Prostate gland (tissue), 2 donors: ENCODE results near the gene CCDC146. TPM values are rescaled to one million over a fixed set of nuclear protein-coding genes. Genes with fewer than 3 reads are reported as not detected.
"Not testable (repeated sequence)": the region's sequence is repeated elsewhere in the genome, so short reads cannot be mapped to it uniquely, and the experiment has no call there.

Source experiments
- DNase-seq: peaks from one replicate; pipeline ENCODE4 v3.0.0-alpha.2; 2019; ENCODE audit warnings: low spot score
- H3K27ac ChIP-seq, 2 donors: fragments of 200-600 bp; sonication (generic); 2 replicates each; pipeline ENCODE4 v1.5.1; 2017 to 2019
- H3K27me3 ChIP-seq: fragments of 200-600 bp; sonication (generic); replicated peaks from 2 replicates; pipeline ENCODE4 v1.5.1; 2019; ENCODE audit not compliant: insufficient read depth
- H3K36me3 ChIP-seq, 2 donors: fragments of 200-600 bp; sonication (generic); 1 replicate in 1 of 2; 2 replicates in 1 of 2; pipeline versions ENCODE4 v1.5.1 to v1.8.1; 2017 to 2019
- H3K4me1 ChIP-seq: fragments of 200-600 bp; sonication (generic); replicated peaks from 2 replicates; pipeline ENCODE4 v1.5.1; 2019
- H3K4me3 ChIP-seq, 2 donors: fragments of 200-600 bp; sonication (generic); 2 replicates each; pipeline ENCODE4 v1.5.1; 2017 to 2019
- H3K9me3 ChIP-seq: fragments of 200-600 bp; sonication (generic); 2 replicates; pipeline ENCODE4 v1.5.1; 2017
- CTCF ChIP-seq, 4 experiments: fragments of 200-600 bp in 2 of 4; fragments of 450-650 bp in 2 of 4; sonication (generic) in 2 of 4; IDR thresholded peaks; 1 replicate in 3 of 4; 2 replicates in 1 of 4; pipeline ENCODE4 v1.5.1; 2016 to 2019; ENCODE audit warnings: antibody characterized with exemption in 4 of 4, mild to moderate bottlenecking in 2 of 4, moderate library complexity in 2 of 4
- WGBS: methylation state at CpG from one replicate; pipeline ENCODE4 v1.1.5; 2018; 5-methylcytosine and 5-hydroxymethylcytosine counted together
- intact Hi-C: fragments of 100-400 bp; cut with DNase I; formaldehyde crosslinking; loops from one replicate; pipeline ENCODE4 v1.14.2; 2022
- total RNA-seq, 2 donors: library from RNA; depleted of rRNA; stranded (reverse); fragments of >200 nt; gene quantifications; one replicate each; pipeline ENCODE4 v1.1.0, GENCODE V29; 2016

CCDC146 gene
- total RNA-seq, 2 donors from 2014 or later: 16.5 to 21.4 TPM

- H3K36me3 ChIP-seq, H3K4me3 ChIP-seq, intact Hi-C loops, DNase-seq, H3K27me3 ChIP-seq, H3K4me1 ChIP-seq, H3K9me3 ChIP-seq, H3K27ac ChIP-seq: not testable (repeated sequence)
- 90% methylated on average over 3 of the region's 3 CpGs for WGBS
Measured at GRCh38 chr7:77105904-77106303, 16.5 kb upstream of the CCDC146 start.

GRCh38 chr7:77107659-77108058 lies 14.8 kb upstream of the CCDC146 start:
- 13% methylated on average over 3 of the region's 3 CpGs for WGBS
- H3K27me3 ChIP-seq, H3K36me3 ChIP-seq, H3K9me3 ChIP-seq, H3K4me3 ChIP-seq, H3K4me1 ChIP-seq, H3K27ac ChIP-seq, DNase-seq, intact Hi-C loops: not testable (repeated sequence)

GRCh38 chr7:77108362-77108761 lies 14.1 kb upstream of the CCDC146 start:
- H3K36me3 ChIP-seq, H3K4me3 ChIP-seq, DNase-seq, H3K9me3 ChIP-seq, H3K27ac ChIP-seq, H3K27me3 ChIP-seq, H3K4me1 ChIP-seq, intact Hi-C loops: not testable (repeated sequence)
- whole genome bisulfite sequencing: 76% methylated on average over 1 of the region's 1 CpG

GRCh38 chr7:77112719-77113306 lies 9.6 kb upstream of the CCDC146 start:
- H3K36me3 ChIP-seq, H3K4me1 ChIP-seq, H3K4me3 ChIP-seq, H3K9me3 ChIP-seq, intact Hi-C loops, H3K27me3 ChIP-seq, H3K27ac ChIP-seq, DNase-seq: not testable (repeated sequence)
- peak in 2 of 4 experiments; percentile 26 to 27 for TF ChIP-seq CTCF (IDR thresholded peaks at IDR 0.05)
- WGBS: 31% methylated on average over 2 of the region's 2 CpGs

- intact Hi-C loops: loop anchor here (10.0 kb wide), 2 partner anchors 119 to 199 kb away; no protein-coding TSS in a partner anchor
- not testable (repeated sequence) for H3K9me3 ChIP-seq, H3K27me3 ChIP-seq, H3K27ac ChIP-seq, H3K4me3 ChIP-seq, DNase-seq, H3K4me1 ChIP-seq, H3K36me3 ChIP-seq
- WGBS: 17% methylated on average over 1 of the region's 1 CpG
Measured at GRCh38 chr7:77125486-77125885, 3.1 kb downstream of the CCDC146 start.

- not testable (repeated sequence) for H3K27ac ChIP-seq, H3K4me1 ChIP-seq, DNase-seq, H3K4me3 ChIP-seq, H3K27me3 ChIP-seq, H3K36me3 ChIP-seq, H3K9me3 ChIP-seq
- 93% methylated on average over 6 of the region's 9 CpGs for WGBS
- intact Hi-C loops: loop anchor here (10.0 kb wide), 2 partner anchors 118 to 198 kb away; no protein-coding TSS in a partner anchor
Measured at GRCh38 chr7:77127009-77127408, 4.6 kb downstream of the CCDC146 start.

- not testable (repeated sequence) for DNase-seq, H3K4me1 ChIP-seq, H3K27me3 ChIP-seq, H3K4me3 ChIP-seq, H3K9me3 ChIP-seq, H3K36me3 ChIP-seq, H3K27ac ChIP-seq
- intact Hi-C loops: loop anchor here (10.0 kb wide), 2 partner anchors 116 to 196 kb away; no protein-coding TSS in a partner anchor
- WGBS: 54% methylated on average over 5 of the region's 7 CpGs
Measured at GRCh38 chr7:77128582-77129410, 6.4 kb downstream of the CCDC146 start.

GRCh38 chr7:77131781-77132180 lies 9.4 kb downstream of the CCDC146 start:
- DNase-seq, H3K27ac ChIP-seq, H3K9me3 ChIP-seq, H3K4me3 ChIP-seq, H3K36me3 ChIP-seq, H3K27me3 ChIP-seq, intact Hi-C loops, H3K4me1 ChIP-seq: not testable (repeated sequence)
- 94% methylated on average over 1 of the region's 3 CpGs for WGBS

- H3K4me1 ChIP-seq, H3K4me3 ChIP-seq, DNase-seq, intact Hi-C loops, H3K36me3 ChIP-seq, H3K9me3 ChIP-seq, H3K27ac ChIP-seq, H3K27me3 ChIP-seq: not testable (repeated sequence)
- 80% methylated on average over 2 of the region's 2 CpGs for WGBS
Measured at GRCh38 chr7:77138668-77139067, 16.3 kb downstream of the CCDC146 start.

GRCh38 chr7:77140291-77140690 lies 17.9 kb downstream of the CCDC146 start:
- DNase-seq, H3K4me3 ChIP-seq, H3K27me3 ChIP-seq, H3K36me3 ChIP-seq, H3K9me3 ChIP-seq, intact Hi-C loops, H3K4me1 ChIP-seq, H3K27ac ChIP-seq: not testable (repeated sequence)
- WGBS: 76% methylated on average over 4 of the region's 4 CpGs

GRCh38 chr7:77152232-77152631 lies 29.8 kb downstream of the CCDC146 start:
- intact Hi-C loops, H3K4me3 ChIP-seq, DNase-seq: not testable (repeated sequence)

More at GRCh38 chr7:77152232-77152631, 29.8 kb downstream of the CCDC146 start:
- not testable (repeated sequence) for H3K27ac ChIP-seq, H3K36me3 ChIP-seq, H3K27me3 ChIP-seq, H3K9me3 ChIP-seq, H3K4me1 ChIP-seq
